Midbrain (tissue), 1 donor: ENCODE data around the gene TRIM9.

Experiments used
- DNase-seq: peaks from one replicate; lab custom pipeline; 2025; lab: John Stamatoyannopoulos, UW

Gene TRIM9

DNA sequence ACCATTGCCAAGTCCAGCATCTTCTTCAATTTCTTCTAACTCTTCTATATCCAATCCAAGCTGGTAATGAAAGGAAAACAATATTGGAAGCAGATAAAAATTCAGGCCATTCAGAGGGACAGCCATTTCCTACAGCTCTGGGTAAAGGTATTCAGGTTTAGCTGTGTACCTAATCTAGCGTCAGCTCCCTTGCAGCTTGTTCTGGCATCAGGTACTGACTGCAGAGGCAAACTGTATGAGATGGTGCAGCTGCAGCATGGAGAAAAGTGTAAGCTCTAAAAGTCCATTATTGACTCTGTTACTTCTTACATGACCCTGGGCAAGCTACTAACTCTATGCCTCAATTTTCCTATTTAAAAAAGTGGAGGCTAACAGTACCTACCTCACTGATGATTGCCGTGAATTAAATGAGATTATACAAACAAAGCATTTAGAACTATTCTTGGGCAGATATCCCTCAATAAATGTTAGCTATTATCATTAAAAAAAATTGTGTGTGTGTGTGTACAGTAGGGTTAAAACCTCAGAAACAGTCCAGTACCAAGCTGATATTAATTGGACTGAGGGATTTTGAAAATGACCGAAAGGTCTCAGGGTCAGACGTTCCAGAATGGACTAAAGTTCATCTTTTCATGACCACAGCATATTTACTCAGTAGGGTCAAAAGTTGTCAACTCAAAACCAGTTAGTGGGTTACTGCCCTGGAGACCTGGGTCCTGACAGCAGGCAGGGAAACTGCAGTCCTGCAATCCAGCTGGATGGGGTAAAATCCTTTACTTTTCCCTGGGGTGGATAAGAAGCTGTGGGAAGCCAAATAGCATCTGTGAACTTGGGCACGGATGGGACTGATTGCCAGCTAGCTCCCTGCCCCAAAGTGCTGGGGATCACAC is 159.5 kb downstream of the TRIM9 start:
- no peak for DNase-seq

DNA sequence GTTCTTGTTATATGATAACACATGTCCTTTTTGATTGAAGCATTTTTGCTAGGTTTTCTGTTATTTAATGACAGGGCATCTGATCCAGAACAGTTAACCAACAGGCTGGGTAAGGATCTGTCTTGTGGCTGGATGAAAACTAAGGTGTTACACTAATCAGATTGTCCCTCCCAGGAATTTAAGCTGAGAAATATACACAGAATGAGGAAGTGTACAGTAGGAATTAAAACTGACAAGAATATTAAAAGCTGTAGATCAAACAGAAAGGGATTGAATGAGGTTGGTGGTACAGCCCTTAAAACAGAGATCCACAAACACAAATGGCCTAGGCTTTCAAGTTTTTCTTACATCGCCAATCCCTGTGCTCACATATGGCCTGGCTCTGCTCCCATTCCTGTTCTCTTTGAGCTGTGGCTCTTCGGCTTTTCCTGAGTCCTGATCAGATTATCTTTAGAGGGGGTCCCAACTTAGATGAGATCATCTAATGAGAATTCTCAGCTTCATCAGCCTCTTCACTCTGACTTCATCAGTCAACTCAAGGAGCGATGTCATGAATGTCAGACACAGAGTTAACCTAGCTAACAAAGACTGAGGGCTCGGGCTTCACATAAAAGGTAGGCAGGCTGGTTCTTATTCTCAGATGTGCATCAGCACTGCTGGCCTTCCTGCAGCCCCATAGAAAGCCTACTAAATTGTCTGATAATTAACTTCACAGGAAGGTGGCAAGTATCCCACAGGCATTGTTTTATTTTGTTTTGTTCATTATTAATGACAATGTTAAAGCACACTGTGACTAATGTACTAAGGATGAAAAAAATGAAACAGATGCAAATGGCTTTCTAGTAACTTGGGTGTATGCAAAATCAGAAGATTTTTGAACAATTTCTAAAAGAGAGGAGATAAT is 162.1 kb downstream of the TRIM9 start:
- no peak for DNase-seq

DNA sequence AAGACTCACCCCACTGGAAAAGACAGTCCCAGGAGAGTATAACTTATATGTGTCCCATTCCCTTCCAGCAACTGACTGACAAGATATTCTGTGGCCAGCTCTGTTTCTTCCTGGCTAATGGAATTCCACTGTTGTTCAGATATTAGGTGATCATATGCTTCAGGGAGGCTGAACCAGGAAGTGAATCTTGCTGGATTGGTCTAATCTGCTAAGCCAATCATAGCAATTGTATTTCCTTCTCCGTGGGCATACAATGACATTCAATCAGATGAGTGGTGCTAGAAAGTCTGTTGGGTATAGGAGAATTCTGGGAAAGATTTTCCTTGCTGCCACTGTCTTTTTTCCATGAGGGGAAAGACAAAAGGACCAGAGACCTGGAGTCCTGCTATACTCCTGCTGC is 162.7 kb downstream of the TRIM9 start:
- no peak for DNase-seq

DNA sequence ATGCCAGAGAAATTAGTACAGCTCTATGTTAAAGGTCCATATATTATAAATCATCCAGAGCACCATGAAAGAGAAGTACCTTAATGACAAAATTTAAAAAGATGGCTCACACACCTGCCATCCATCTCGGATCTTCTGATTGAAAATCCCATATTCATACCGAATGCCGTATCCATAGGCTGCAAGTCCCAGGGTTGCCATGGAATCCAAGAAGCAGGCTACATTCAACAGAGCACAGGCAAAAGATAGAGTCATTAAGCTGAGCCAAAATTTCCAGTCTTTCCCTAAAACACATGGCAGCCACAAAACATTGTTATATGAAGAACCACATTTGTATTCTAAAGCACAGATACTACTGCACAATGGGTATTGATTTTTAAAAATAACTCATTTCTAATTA is 163.3 kb downstream of the TRIM9 start:
- no peak for DNase-seq

DNA sequence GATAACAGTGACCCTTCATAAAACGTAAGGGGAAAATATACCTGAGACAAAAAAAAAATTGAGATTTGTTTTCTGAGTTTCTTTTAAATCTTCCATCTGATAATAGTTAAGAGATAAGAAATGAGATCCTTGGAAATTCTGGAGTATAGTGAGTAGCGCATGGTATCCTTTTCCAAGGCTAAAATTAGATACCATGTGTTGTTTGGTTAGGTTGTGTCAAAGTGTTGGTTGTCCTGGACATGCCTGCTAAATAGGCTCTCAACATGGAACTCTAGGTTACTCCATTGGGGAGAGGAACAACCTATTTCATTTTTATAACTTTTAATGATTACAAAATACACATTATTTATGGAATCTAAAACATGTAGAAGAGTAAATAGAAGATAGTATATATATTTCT is 165.4 kb downstream of the TRIM9 start:
- no peak for DNase-seq

DNA sequence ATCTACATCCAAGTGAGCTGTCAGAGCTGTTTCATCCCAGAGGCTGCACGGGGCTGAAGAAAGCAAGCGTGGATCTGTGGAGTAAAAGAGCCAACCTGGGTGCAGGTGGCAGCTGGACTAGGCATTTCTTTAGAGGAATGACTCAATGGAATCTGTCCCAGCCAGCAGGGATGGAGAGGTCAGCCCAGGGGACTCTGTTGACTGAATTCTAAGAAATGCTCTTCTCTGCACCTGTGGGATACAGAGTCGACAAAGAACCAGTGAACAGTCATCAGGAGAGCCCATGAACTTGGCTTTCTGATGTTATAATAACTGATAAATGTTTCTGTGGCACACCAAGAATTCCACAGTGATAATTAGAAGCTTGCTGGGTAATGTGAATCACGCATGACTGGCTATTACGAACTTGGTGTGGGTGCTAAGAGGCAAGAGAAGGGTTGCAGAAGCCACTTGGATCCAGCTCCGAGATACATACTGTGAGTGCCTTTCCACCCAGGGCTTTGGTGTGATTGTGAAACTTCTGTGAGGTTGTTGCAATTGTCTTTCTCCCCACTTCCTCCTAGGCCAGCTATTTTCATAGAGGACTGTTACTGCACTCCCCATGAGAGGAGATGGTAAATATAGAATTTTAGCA is 166.8 kb downstream of the TRIM9 start:
- no peak for DNase-seq

DNA sequence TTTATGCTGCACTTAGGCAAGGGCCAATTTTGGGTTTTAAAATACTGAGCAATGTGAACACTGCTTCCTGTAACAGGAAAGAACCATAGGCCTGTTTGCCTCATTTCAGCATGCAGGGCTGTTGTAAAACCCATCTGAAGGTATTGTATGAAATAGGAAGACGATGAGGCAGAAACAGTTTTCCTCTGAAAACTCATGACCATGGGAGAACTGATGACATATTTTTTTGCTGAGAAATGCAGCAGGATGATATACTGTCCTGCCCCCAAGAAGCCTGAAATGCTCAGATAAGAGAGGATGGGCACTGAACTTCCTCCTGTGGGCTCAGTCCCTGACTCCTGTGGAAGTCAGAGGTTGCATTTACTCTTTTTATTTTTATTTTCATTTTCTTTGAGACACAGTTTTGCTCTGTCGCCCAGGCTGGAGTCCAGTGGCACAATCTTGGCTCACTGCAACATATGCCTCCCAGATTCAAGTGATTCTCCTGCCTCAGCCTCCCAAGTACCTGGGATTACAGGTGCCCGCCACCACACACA is 168.0 kb downstream of the TRIM9 start:
- no peak for DNase-seq
